SK-N-SH (cell line): ENCODE measurements around the gene PRKAG1. TPM values are rescaled to one million over a fixed set of nuclear protein-coding genes. Genes with fewer than 3 reads are reported as not detected.

Experiments used
- CTCF ChIA-PET: fragments of 300-600, 350-600 bp; formaldehyde crosslinking; extraction: SDS; loops from one replicate; lab custom pipeline; 2021; lab: Yijun Ruan, JAX
- POLR2A ChIA-PET: fragments of 350-600 bp; sonication (Branson Sonifier 250); formaldehyde crosslinking; extraction: SDS; loops from one replicate; lab custom pipeline; 2020; ENCODE audit warnings: antibody characterized with exemption, inconsistent platforms; lab: Yijun Ruan, JAX
- DNase-seq: peaks from one replicate; pipeline ENCODE4 v3.0.0; 2012
- H2AFZ ChIP-seq: fragments of 200-600 bp; sonication (generic); 2 replicates; pipeline ENCODE4 v1.8.1; 2016; ENCODE audit warnings: antibody characterized with exemption, mild to moderate bottlenecking, low read depth
- H3F3A ChIP-seq: fragments of 200-600 bp; sonication (generic); replicated peaks from 2 replicates; pipeline ENCODE3; 2016; ENCODE audit warnings: antibody characterized with exemption, mild to moderate bottlenecking; ENCODE audit not compliant: insufficient read depth
- H3K27ac ChIP-seq, 2 experiments: fragments of 200-500 bp in 1 of 2; fragments of 200-600 bp in 1 of 2; sonication (Bioruptor generic) in 1 of 2; sonication (generic), shearing (Covaris generic) in 1 of 2; 2 replicates each; pipeline versions ENCODE4 v1.5.1 to v1.6.1; 2014 to 2016; ENCODE audit warnings: low read depth in 2 of 2, inconsistent platforms in 1 of 2, low read length in 1 of 2, mild to moderate bottlenecking in 1 of 2, mixed read lengths in 1 of 2
- H3K27me3 ChIP-seq: fragments of 200-600 bp; sonication (generic), shearing (Covaris generic); 2 replicates; pipeline ENCODE4 v1.6.1; 2016; ENCODE audit warnings: mixed run types; ENCODE audit not compliant: insufficient read depth
- H3K36me3 ChIP-seq, 2 experiments: fragments of 200-500 bp in 1 of 2; fragments of 200-600 bp in 1 of 2; sonication (Bioruptor generic) in 1 of 2; sonication (generic) in 1 of 2; replicated peaks in 1 of 2; 2 replicates each; pipeline versions ENCODE3 to v1.5.1; 2014 to 2016; ENCODE audit warnings: low read length in 1 of 2, mild to moderate bottlenecking in 1 of 2; ENCODE audit not compliant: insufficient read depth in 2 of 2, control insufficient read depth in 1 of 2
- H3K4me1 ChIP-seq, 2 experiments: fragments of 200-500 bp in 1 of 2; fragments of 200-600 bp in 1 of 2; sonication (Bioruptor generic) in 1 of 2; sonication (generic), shearing (Covaris generic) in 1 of 2; 2 replicates each; pipeline versions ENCODE4 v1.5.1 to v1.6.1; 2014 to 2016; ENCODE audit warnings: low read depth in 1 of 2, low read length in 1 of 2, mixed run types in 1 of 2; ENCODE audit not compliant: insufficient read depth in 2 of 2, control insufficient read depth in 1 of 2
- H3K4me2 ChIP-seq: fragments of 200-600 bp; sonication (generic), shearing (Covaris generic); 2 replicates; pipeline ENCODE4 v1.6.1; 2017; ENCODE audit warnings: mixed run types
- H3K4me3 ChIP-seq, 2 experiments: fragments of 200-500 bp in 1 of 2; fragments of 200-600 bp in 1 of 2; sonication (Bioruptor generic) in 1 of 2; sonication (generic), shearing (Covaris generic) in 1 of 2; 2 replicates each; pipeline versions ENCODE4 v1.5.1 to v1.8.1; 2014 to 2016; ENCODE audit warnings: low read depth in 2 of 2, inconsistent platforms in 1 of 2, low read length in 1 of 2, mild to moderate bottlenecking in 1 of 2, mixed read lengths in 1 of 2, moderate library complexity in 1 of 2
- H3K79me2 ChIP-seq: fragments of 200-600 bp; sonication (generic); 2 replicates; pipeline ENCODE4 v1.8.1; 2017; ENCODE audit warnings: mild to moderate bottlenecking; ENCODE audit not compliant: insufficient read depth
- H3K9ac ChIP-seq: fragments of 200-600 bp; sonication (generic); 2 replicates; pipeline ENCODE4 v1.6.1; 2017; ENCODE audit warnings: mixed run types
- H3K9me2 ChIP-seq: fragments of 200-600 bp; sonication (generic); 2 replicates; pipeline ENCODE4 v1.6.1; 2017; ENCODE audit warnings: mixed run types
- H3K9me3 ChIP-seq: fragments of 200-600 bp; sonication (generic); 2 replicates; pipeline ENCODE4 v1.6.1; 2017; ENCODE audit warnings: mixed run types, mild to moderate bottlenecking, moderate library complexity
- H4K20me1 ChIP-seq: fragments of 200-600 bp; sonication (generic); 2 replicates; pipeline ENCODE4 v1.6.1; 2017; ENCODE audit warnings: mild to moderate bottlenecking, mixed run types; ENCODE audit not compliant: insufficient read depth
- FOXM1 ChIP-seq: IDR thresholded peaks from 2 replicates; pipeline ENCODE4 v1.4.0; 2012; ENCODE audit warnings: low read depth, mild to moderate bottlenecking
- GABPA ChIP-seq: IDR thresholded peaks from 2 replicates; pipeline ENCODE4 v1.4.0; 2012; ENCODE audit warnings: low read depth, mild to moderate bottlenecking
- NRF1 ChIP-seq: IDR thresholded peaks from 2 replicates; pipeline ENCODE4 v1.6.1; 2012; ENCODE audit warnings: low read depth, mild to moderate bottlenecking, low read length
- RAD21 ChIP-seq: IDR thresholded peaks from 2 replicates; pipeline ENCODE4 v1.6.1; 2012; ENCODE audit warnings: mild to moderate bottlenecking, low read length
- RFX5 ChIP-seq: IDR thresholded peaks from 2 replicates; pipeline ENCODE4 v1.6.1; 2012; ENCODE audit warnings: mild to moderate bottlenecking, improper control_type of control experiment, low read length
- RXRA ChIP-seq: IDR thresholded peaks from 2 replicates; pipeline ENCODE4 v1.4.0; 2012; ENCODE audit warnings: low read depth, mild to moderate bottlenecking, borderline replicate concordance
- WGBS: methylation state at CpG from one replicate; pipeline ENCODE4 v1.1.6; 2017; ENCODE audit warnings: low lambda C conversion rate; 5-methylcytosine and 5-hydroxymethylcytosine counted together
- polyA plus RNA-seq, 3 experiments: library from polyadenylated mRNA; depleted of rRNA; stranded (reverse); fragments of >200 nt; gene quantifications; 2 replicates each; pipeline ENCODE4 v1.2.3, GENCODE V29; 2012
- TF ChIP-seq, protein P1 (sequence below): IDR thresholded peaks from 2 replicates; pipeline ENCODE4 v1.4.0; 2012; ENCODE audit warnings: low read depth
- TF ChIP-seq, protein P2 (sequence below): IDR thresholded peaks from 2 replicates; pipeline ENCODE4 v1.4.0; 2012; ENCODE audit warnings: low read depth, borderline replicate concordance
- TF ChIP-seq, protein P3 (sequence below): IDR thresholded peaks from 2 replicates; pipeline ENCODE4 v1.4.0; 2012; ENCODE audit warnings: low read depth, borderline replicate concordance
- TF ChIP-seq, protein P4 (sequence below): fragments of 200-600 bp; sonication (generic); IDR thresholded peaks from 2 replicates; pipeline ENCODE4 v1.6.1; 2017; ENCODE audit warnings: antibody characterized with exemption, mild to moderate bottlenecking, moderate library complexity

The PRKAG1 gene
- polyA plus RNA-seq, 1 of the 3 experiments (the other 2 are of a cell fraction), result 75.1 TPM

DNA sequence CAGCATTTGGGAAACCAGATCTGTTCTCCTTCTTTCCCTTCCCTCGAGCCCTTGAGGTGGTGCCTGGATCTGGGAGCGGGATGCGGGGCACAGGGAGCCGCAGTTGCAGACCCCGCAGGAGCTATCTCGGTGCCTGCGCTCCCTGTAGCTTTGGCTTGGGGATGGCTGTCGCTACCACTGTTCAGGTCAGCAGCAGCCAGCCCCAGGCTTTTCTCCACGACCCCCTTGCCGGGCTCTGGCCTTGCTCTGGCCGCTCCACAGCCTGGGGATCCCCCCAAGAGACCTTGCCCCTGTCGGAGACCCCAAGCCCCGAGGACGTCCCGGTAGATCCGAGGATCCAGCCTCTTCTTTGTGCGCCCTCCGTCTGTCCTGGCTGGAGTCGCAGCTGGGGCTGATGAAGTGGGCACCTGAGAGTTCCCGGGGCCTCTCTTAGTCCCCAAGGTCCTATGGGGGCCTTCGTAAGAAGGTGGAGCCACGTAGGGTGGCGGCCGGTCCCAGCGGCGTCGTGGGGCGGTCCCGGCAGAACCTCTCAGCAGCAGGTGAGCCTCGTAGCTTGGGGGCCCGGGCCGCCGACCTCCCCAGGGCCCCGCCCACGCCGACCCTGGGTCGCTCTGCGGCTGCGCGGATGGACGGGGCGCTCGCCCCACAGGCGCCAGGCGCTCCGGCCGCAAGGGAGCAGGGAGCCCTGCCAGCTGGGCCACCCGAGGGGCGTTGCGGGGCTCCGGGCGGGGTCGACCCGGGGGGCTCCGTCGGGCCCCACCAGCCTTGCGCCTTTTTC, 20.7 kb downstream of the PRKAG1 start:
- no peak overlapping the region for H2AFZ ChIP-seq
- no peaks in the 10 kb centered on the region for H3K79me2 ChIP-seq
- peaks cover 11 to 19% of the 10 kb centered on the region in 2 experiments; a peak in 3 of 4 replicates for H3K4me1 ChIP-seq
- H3K4me2 ChIP-seq, result no peak overlapping the region; the same call in 1 of the 2 replicates
- H3K9me2 ChIP-seq, result no peaks in the 10 kb centered on the region
- H4K20me1 ChIP-seq, result no peaks in the 10 kb centered on the region
- CTCF ChIA-PET, result interaction anchor here (1.0 to 33.0 kb wide), 14 partner anchors 9 to 182 kb away, joined by 3 to 935 read pairs (median 6); partner anchors contain the start of genes DDX23, PRKAG1, WNT1 and WNT10B
- 58% methylated on average over 27 of the region's 57 CpGs for WGBS
- H3F3A ChIP-seq, result peaks cover 10% of the 10 kb centered on the region
- POLR2A ChIA-PET, result no interaction called here
- H3K9me3 ChIP-seq, result no peaks in the 10 kb centered on the region
- TF ChIP-seq NRF1, result peak; percentile 24; the same call in 1 of the 2 replicates
- TF ChIP-seq, protein P1, sequence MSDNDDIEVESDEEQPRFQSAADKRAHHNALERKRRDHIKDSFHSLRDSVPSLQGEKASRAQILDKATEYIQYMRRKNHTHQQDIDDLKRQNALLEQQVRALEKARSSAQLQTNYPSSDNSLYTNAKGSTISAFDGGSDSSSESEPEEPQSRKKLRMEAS, result no peak
- TF ChIP-seq, protein P2, sequence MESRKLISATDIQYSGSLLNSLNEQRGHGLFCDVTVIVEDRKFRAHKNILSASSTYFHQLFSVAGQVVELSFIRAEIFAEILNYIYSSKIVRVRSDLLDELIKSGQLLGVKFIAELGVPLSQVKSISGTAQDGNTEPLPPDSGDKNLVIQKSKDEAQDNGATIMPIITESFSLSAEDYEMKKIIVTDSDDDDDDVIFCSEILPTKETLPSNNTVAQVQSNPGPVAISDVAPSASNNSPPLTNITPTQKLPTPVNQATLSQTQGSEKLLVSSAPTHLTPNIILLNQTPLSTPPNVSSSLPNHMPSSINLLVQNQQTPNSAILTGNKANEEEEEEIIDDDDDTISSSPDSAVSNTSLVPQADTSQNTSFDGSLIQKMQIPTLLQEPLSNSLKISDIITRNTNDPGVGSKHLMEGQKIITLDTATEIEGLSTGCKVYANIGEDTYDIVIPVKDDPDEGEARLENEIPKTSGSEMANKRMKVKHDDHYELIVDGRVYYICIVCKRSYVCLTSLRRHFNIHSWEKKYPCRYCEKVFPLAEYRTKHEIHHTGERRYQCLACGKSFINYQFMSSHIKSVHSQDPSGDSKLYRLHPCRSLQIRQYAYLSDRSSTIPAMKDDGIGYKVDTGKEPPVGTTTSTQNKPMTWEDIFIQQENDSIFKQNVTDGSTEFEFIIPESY, result no peak
- TF ChIP-seq, protein P3, sequence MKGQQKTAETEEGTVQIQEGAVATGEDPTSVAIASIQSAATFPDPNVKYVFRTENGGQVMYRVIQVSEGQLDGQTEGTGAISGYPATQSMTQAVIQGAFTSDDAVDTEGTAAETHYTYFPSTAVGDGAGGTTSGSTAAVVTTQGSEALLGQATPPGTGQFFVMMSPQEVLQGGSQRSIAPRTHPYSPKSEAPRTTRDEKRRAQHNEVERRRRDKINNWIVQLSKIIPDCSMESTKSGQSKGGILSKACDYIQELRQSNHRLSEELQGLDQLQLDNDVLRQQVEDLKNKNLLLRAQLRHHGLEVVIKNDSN, result no peak
- no peak overlapping the region for H3K9ac ChIP-seq
- H3K27me3 ChIP-seq, result no peaks in the 10 kb centered on the region
- DNase-seq, result peak; percentile 90
- H3K36me3 ChIP-seq, result peaks cover 10 to 13% of the 10 kb centered on the region in 2 experiments
- peak overlapping the region in 1 of 2 experiments; percentile 28; a peak in 2 of 4 replicates for H3K4me3 ChIP-seq
- no peak overlapping the region for H3K27ac ChIP-seq

DNA sequence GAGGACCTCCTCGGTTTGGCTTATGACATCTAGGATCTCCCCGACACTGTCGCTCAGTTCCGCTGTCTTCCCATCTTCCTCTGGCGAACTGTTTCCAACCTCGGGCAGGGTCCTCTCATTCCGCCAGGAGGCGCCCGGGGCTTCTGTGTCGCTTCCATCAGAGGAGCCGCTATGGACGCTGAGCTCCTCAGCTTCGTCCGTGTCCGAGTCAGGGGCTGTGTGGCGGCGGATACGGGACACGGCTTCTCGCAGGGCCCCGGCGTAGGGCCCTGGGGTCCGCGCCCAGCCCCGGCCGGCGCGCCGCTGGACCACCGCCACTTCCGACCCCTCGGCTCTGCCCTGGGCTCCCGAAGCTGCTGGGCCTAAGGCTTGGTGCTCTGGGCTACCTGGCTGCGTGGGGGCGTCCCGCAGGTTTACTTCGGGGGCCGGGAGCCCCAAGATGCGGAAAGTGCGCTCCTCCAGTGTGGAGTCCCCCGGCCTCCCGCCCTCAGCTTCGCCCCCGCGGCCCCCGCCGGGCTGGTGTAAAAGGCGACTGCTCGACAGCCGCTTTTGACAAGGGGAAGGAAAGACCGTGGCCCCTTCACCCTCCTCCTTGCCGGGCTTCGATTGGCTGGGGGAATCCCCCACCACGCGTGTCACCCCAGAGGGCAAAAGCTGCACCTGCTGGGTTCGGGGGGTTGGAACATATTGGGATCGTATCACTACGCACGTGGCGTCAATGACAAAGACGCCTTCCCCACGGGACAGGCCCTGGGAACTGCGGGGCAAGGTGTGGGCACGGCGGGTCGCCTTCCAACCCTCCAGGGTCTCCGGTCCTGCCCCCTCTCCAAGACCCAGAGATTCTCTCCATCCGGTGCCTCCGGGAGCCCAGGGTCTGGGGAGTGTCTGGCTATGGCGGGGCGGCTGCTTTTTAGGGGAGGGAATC, 21.5 kb downstream of the PRKAG1 start:
- Histone ChIP-seq H3K36me3 (peaks cover 5 to 8% of the 10 kb centered on the region in 2 experiments), H3K27me3 (no peaks in the 10 kb centered on the region), H2AFZ (no peak overlapping the region), H3K79me2 (no peaks in the 10 kb centered on the region), H3F3A (peaks cover 10% of the 10 kb centered on the region), H3K4me3 (peak overlapping the region; percentile 23 to 44; a peak in 3 of 4 replicates), H3K4me2 (no peak overlapping the region), H3K9ac (no peak overlapping the region), H3K27ac (no peak overlapping the region), H4K20me1 (no peaks in the 10 kb centered on the region), H3K9me2 (no peaks in the 10 kb centered on the region), H3K4me1 (peaks cover 11 to 19% of the 10 kb centered on the region in 2 experiments; a peak in 3 of 4 replicates), H3K9me3 (no peaks in the 10 kb centered on the region)
- DNase-seq, result peak; percentile 82
- WGBS, result 57% methylated on average over 43 of the region's 71 CpGs
- ChIA-PET CTCF (interaction anchor here (0.6 to 33.0 kb wide), 21 partner anchors 9 to 181 kb away, joined by 3 to 935 read pairs (median 5); partner anchors contain the start of genes DDX23, PRKAG1, RND1 and WNT1), POLR2A (interaction anchor here (0.6 kb wide), 1 partner anchor 51 kb away, joined by 3 read pairs; no protein-coding TSS in a partner anchor)
- TF ChIP-seq RFX5, result no peak
- no peak for TF ChIP-seq GABPA
- no peak for TF ChIP-seq RXRA
- peak; percentile 39 for TF ChIP-seq RAD21
- TF ChIP-seq, protein P4, sequence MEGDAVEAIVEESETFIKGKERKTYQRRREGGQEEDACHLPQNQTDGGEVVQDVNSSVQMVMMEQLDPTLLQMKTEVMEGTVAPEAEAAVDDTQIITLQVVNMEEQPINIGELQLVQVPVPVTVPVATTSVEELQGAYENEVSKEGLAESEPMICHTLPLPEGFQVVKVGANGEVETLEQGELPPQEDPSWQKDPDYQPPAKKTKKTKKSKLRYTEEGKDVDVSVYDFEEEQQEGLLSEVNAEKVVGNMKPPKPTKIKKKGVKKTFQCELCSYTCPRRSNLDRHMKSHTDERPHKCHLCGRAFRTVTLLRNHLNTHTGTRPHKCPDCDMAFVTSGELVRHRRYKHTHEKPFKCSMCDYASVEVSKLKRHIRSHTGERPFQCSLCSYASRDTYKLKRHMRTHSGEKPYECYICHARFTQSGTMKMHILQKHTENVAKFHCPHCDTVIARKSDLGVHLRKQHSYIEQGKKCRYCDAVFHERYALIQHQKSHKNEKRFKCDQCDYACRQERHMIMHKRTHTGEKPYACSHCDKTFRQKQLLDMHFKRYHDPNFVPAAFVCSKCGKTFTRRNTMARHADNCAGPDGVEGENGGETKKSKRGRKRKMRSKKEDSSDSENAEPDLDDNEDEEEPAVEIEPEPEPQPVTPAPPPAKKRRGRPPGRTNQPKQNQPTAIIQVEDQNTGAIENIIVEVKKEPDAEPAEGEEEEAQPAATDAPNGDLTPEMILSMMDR, result peak; percentile 61
- no peak for TF ChIP-seq FOXM1
- TF ChIP-seq, protein P2, result no peak
